Activated CD4-positive, alpha-beta T cell treated with anti-CD3 and anti-CD28 coated beads, Interleukin-2, amount 50 U/mL, for 4 hours (primary cell): Measurements from ENCODE around the gene APOBEC3C.
"Not testable (repeated sequence)": the region's sequence is repeated elsewhere in the genome, so short reads cannot be mapped to it uniquely, and the experiment has no call there.

Experiments used
- DNase-seq, 2 experiments: peaks; one replicate each; pipeline ENCODE4 v3.0.0-alpha.2; 2020

The APOBEC3C gene

GRCh38 chr22:39024519-39025308, 10.7 kb downstream of the APOBEC3C start:
- no peak for DNase-seq

GRCh38 chr22:39026509-39027150, 12.6 kb downstream of the APOBEC3C start:
- no peak for DNase-seq

GRCh38 chr22:39027717-39028116, 13.7 kb downstream of the APOBEC3C start:
- no peak for DNase-seq

GRCh38 chr22:39028281-39028680, 14.2 kb downstream of the APOBEC3C start:
- no peak for DNase-seq

- no peak for DNase-seq
These were observed 15.2 kb downstream of the APOBEC3C start for GRCh38 chr22:39029227-39029626.

GRCh38 chr22:39030705-39031104, 16.6 kb downstream of the APOBEC3C start:
- no peak for DNase-seq

GRCh38 chr22:39031434-39032295, 17.6 kb downstream of the APOBEC3C start:
- DNase-seq, result not testable (repeated sequence)

GRCh38 chr22:39037071-39037470, 23.0 kb downstream of the APOBEC3C start:
- DNase-seq, result not testable (repeated sequence)

GRCh38 chr22:39039306-39040126, 25.5 kb downstream of the APOBEC3C start:
- no peak for DNase-seq

- not testable (repeated sequence) for DNase-seq
These were observed 26.1 kb downstream of the APOBEC3C start for GRCh38 chr22:39040155-39040537.

- DNase-seq, result peak; percentile 59 to 63
These were observed 26.7 kb downstream of the APOBEC3C start, which contains the start of gene APOBEC3F for GRCh38 chr22:39040538-39041296. Gene APOBEC3F (plus strand): TSS chr22:39040864. CDS start chr22:39040961, 97 bp downstream.

GRCh38 chr22:39041908-39042307, 27.9 kb downstream of the APOBEC3C start:
- no peak for DNase-seq

GRCh38 chr22:39043063-39043462, 29.0 kb downstream of the APOBEC3C start:
- DNase-seq, result not testable (repeated sequence)

- DNase-seq, result not testable (repeated sequence)
These were observed 31.1 kb downstream of the APOBEC3C start for GRCh38 chr22:39045136-39045535.

- not testable (repeated sequence) for DNase-seq
These were observed 35.4 kb downstream of the APOBEC3C start for GRCh38 chr22:39049486-39049885.

GRCh38 chr22:39051844-39052495, 37.9 kb downstream of the APOBEC3C start:
- DNase-seq, result not testable (repeated sequence)

GRCh38 chr22:39055658-39056057, 41.6 kb downstream of the APOBEC3C start:
- DNase-seq, result no peak

GRCh38 chr22:39061290-39061689, 47.2 kb downstream of the APOBEC3C start:
- not testable (repeated sequence) for DNase-seq

GRCh38 chr22:39061951-39062350, 47.9 kb downstream of the APOBEC3C start:
- DNase-seq, result not testable (repeated sequence)

GRCh38 chr22:39063904-39064303, 49.8 kb downstream of the APOBEC3C start:
- not testable (repeated sequence) for DNase-seq
